Muscle of leg (tissue), 11 donors: ENCODE data around the gene TMEM63A. TPM values are rescaled to one million over a fixed set of nuclear protein-coding genes. Genes with fewer than 3 reads are reported as not detected.
"Not testable (repeated sequence)": the region's sequence is repeated elsewhere in the genome, so short reads cannot be mapped to it uniquely, and the experiment has no call there.

ENCODE experiments used
- DNase-seq: peaks from one replicate; pipeline ENCODE4 v3.0.0; 2013
- H3K27ac ChIP-seq: one replicate; pipeline ENCODE4 v1.5.1; 2013; ENCODE audit warnings: mild to moderate bottlenecking, low read length, control low read depth
- H3K27me3 ChIP-seq: one replicate; pipeline ENCODE4 v1.6.1; 2013; ENCODE audit warnings: low read length; ENCODE audit not compliant: control insufficient read depth, insufficient read depth
- H3K36me3 ChIP-seq: one replicate; pipeline ENCODE4 v1.6.1; 2013; ENCODE audit warnings: low read length; ENCODE audit not compliant: control insufficient read depth, insufficient read depth
- H3K4me1 ChIP-seq: one replicate; pipeline ENCODE4 v1.6.1; 2013; ENCODE audit warnings: low read length; ENCODE audit not compliant: control insufficient read depth, insufficient read depth
- H3K4me3 ChIP-seq: one replicate; pipeline ENCODE4 v1.5.1; 2013; ENCODE audit warnings: low read length, control low read depth
- H3K9me3 ChIP-seq: replicated peaks from 2 replicates; pipeline ENCODE4 v1.6.1; 2013; ENCODE audit warnings: low read depth, low read length; ENCODE audit not compliant: control insufficient read depth
- WGBS: methylation state at CpG from one replicate; pipeline ENCODE4 v1.1.5; 2013; ENCODE audit warnings: missing lambda C conversion rate; ENCODE audit not compliant: insufficient coverage; 5-methylcytosine and 5-hydroxymethylcytosine counted together
- polyA plus RNA-seq, 8 donors: library from polyadenylated mRNA; unstranded; fragments of 120-200 nt; gene quantifications; one replicate each; pipeline versions ENCODE4 v1.2.1 to v1.2.3, GENCODE V29; 2013; ENCODE audit warnings: inconsistent platforms in 1 of 8, low replicate concordance in 1 of 8; ENCODE audit not compliant: insufficient read length in 8 of 8, insufficient read depth in 1 of 8
- total RNA-seq: library from RNA; stranded (reverse); fragments of 120-200 nt; gene quantifications from one replicate; pipeline ENCODE4 v1.2.4, GENCODE V29; 2013

The TMEM63A gene
- total and polyA plus RNA-seq, 9 donors, result 14.3 to 31.9 (median 21.3) TPM

- no peak overlapping the region for H3K27ac ChIP-seq
- WGBS, result no CpG with 5 or more reads among the region's 5 CpGs
- no peak for DNase-seq
- no peaks in the 10 kb centered on the region for H3K27me3 ChIP-seq
- H3K9me3 ChIP-seq, result no peaks in the 10 kb centered on the region
- H3K4me1 ChIP-seq, result peaks cover 6% of the 10 kb centered on the region
- H3K4me3 ChIP-seq, result no peak overlapping the region
- no peaks in the 10 kb centered on the region for H3K36me3 ChIP-seq
Measured at GRCh38 chr1:225896494-225896893, 14.3 kb upstream of the TMEM63A start.

GRCh38 chr1:225892307-225892706 lies 10.1 kb upstream of the TMEM63A start:
- Histone ChIP-seq H3K27ac (no peak overlapping the region), H3K36me3 (no peaks in the 10 kb centered on the region), H3K4me1 (peaks cover 21% of the 10 kb centered on the region), H3K27me3 (no peaks in the 10 kb centered on the region), H3K4me3 (no peak overlapping the region), H3K9me3 (no peaks in the 10 kb centered on the region)
- no peak for DNase-seq
- WGBS, result 100% methylated on average over 5 of the region's 6 CpGs

GRCh38 chr1:225891229-225891972 lies 9.2 kb upstream of the TMEM63A start:
- no peaks in the 10 kb centered on the region for H3K9me3 ChIP-seq
- no peaks in the 10 kb centered on the region for H3K27me3 ChIP-seq
- H3K4me3 ChIP-seq, result no peak overlapping the region
- H3K27ac ChIP-seq, result no peak overlapping the region
- H3K4me1 ChIP-seq, result peaks cover 21% of the 10 kb centered on the region
- DNase-seq, result no peak
- H3K36me3 ChIP-seq, result no peaks in the 10 kb centered on the region
- WGBS, result 84% methylated on average over 13 of the region's 14 CpGs

GRCh38 chr1:225890346-225891228 lies 8.4 kb upstream of the TMEM63A start:
- no peak overlapping the region for H3K4me3 ChIP-seq
- no peak for DNase-seq
- H3K4me1 ChIP-seq, result peaks cover 21% of the 10 kb centered on the region
- WGBS, result 50% methylated on average over 4 of the region's 6 CpGs
- H3K27me3 ChIP-seq, result no peaks in the 10 kb centered on the region
- no peaks in the 10 kb centered on the region for H3K36me3 ChIP-seq
- H3K27ac ChIP-seq, result no peak overlapping the region
- no peaks in the 10 kb centered on the region for H3K9me3 ChIP-seq

- no peak overlapping the region for H3K4me3 ChIP-seq
- H3K4me1 ChIP-seq, result peaks cover 21% of the 10 kb centered on the region
- H3K36me3 ChIP-seq, result no peaks in the 10 kb centered on the region
- no peaks in the 10 kb centered on the region for H3K27me3 ChIP-seq
- WGBS, result 69% methylated on average over 5 of the region's 5 CpGs
- no peak overlapping the region for H3K27ac ChIP-seq
- no peak for DNase-seq
- H3K9me3 ChIP-seq, result no peaks in the 10 kb centered on the region
Measured at GRCh38 chr1:225889743-225890142, 7.6 kb upstream of the TMEM63A start.

- DNase-seq, result peak; percentile 64
- H3K4me3 ChIP-seq, result no peak within 1 kb of the TSS
- H3K27ac ChIP-seq, result no peak within 1 kb of the TSS
- H3K36me3 ChIP-seq, result no peaks in the 10 kb centered on the region
- peaks cover 21% of the 10 kb centered on the region for H3K4me1 ChIP-seq
- no peaks in the 10 kb centered on the region for H3K27me3 ChIP-seq
- 49% methylated on average over 10 of the region's 11 CpGs for WGBS
- H3K9me3 ChIP-seq, result no peaks in the 10 kb centered on the region
Measured at GRCh38 chr1:225888898-225889601, 6.9 kb upstream of the TMEM63A start, which contains the start of gene LEFTY1. Gene LEFTY1 (minus strand): TSS chr1:225889146. CDS start chr1:225889066, 80 bp downstream.

- WGBS, result 73% methylated on average over 16 of the region's 18 CpGs
- Histone ChIP-seq H3K27ac (no peak overlapping the region), H3K9me3 (no peaks in the 10 kb centered on the region)
Measured at GRCh38 chr1:225888289-225888897, 6.2 kb upstream of the TMEM63A start.

GRCh38 chr1:225887554-225888288 lies 5.5 kb upstream of the TMEM63A start:
- not testable (repeated sequence) for H3K27ac ChIP-seq, H3K4me3 ChIP-seq, H3K27me3 ChIP-seq, H3K36me3 ChIP-seq, DNase-seq, H3K9me3 ChIP-seq
- H3K4me1 ChIP-seq, result peaks cover 25% of the 10 kb centered on the region
- 34% methylated on average over 6 of the region's 56 CpGs for WGBS

More at GRCh38 chr1:225888289-225888897, 6.2 kb upstream of the TMEM63A start:
- no peaks in the 10 kb centered on the region for H3K36me3 ChIP-seq
- H3K4me1 ChIP-seq, result peaks cover 21% of the 10 kb centered on the region
- no peak for DNase-seq
- no peak overlapping the region for H3K4me3 ChIP-seq
- no peaks in the 10 kb centered on the region for H3K27me3 ChIP-seq

GRCh38 chr1:225887030-225887314 lies 4.8 kb upstream of the TMEM63A start:
- H3K9me3 ChIP-seq, result no peaks in the 10 kb centered on the region
- no CpG with 5 or more reads among the region's 7 CpGs for WGBS

More at GRCh38 chr1:225887030-225887314, 4.8 kb upstream of the TMEM63A start:
- Histone ChIP-seq H3K27ac (no peak overlapping the region), H3K4me3 (no peak overlapping the region), H3K36me3 (no peaks in the 10 kb centered on the region), H3K27me3 (no peaks in the 10 kb centered on the region), H3K4me1 (peaks cover 25% of the 10 kb centered on the region)
- DNase-seq, result no peak
